DOHH2 (cell line): ENCODE data around the gene IRAK2.

Experiments used
- H3F3A ChIP-seq: fragments of 200-600 bp; sonication (generic), shearing (Covaris generic); 2 replicates; pipeline ENCODE4 v1.6.0; 2016; ENCODE audit warnings: antibody characterized with exemption, mild to moderate bottlenecking; ENCODE audit not compliant: control insufficient read depth, insufficient read depth
- H3K27ac ChIP-seq: fragments of 200-600 bp; sonication (generic); 2 replicates; pipeline ENCODE4 v1.5.1; 2014; ENCODE audit warnings: low read depth, mild to moderate bottlenecking, low read length, moderate library complexity
- H3K27me3 ChIP-seq: fragments of 200-600 bp; sonication (generic); 2 replicates; pipeline ENCODE4 v1.6.1; 2014; ENCODE audit warnings: mild to moderate bottlenecking, low read length, mixed read lengths; ENCODE audit not compliant: control insufficient read depth
- H3K36me3 ChIP-seq: fragments of 200-600 bp; sonication (generic); 2 replicates; pipeline ENCODE4 v1.6.1; 2014; ENCODE audit warnings: mild to moderate bottlenecking, low read length, moderate library complexity, mixed read lengths; ENCODE audit not compliant: control insufficient read depth
- H3K4me1 ChIP-seq: fragments of 200-600 bp; sonication (generic); 2 replicates; pipeline ENCODE4 v1.6.1; 2014; ENCODE audit warnings: mild to moderate bottlenecking, low read length, mixed read lengths; ENCODE audit not compliant: control insufficient read depth
- H3K4me2 ChIP-seq: fragments of 200-600 bp; sonication (generic); 2 replicates; pipeline ENCODE4 v1.6.0; 2014; ENCODE audit warnings: mild to moderate bottlenecking, low read length, moderate library complexity
- H3K4me3 ChIP-seq: fragments of 200-600 bp; sonication (generic); 2 replicates; pipeline ENCODE4 v1.5.1; 2014; ENCODE audit warnings: mild to moderate bottlenecking, low read length, mixed read lengths
- H3K79me2 ChIP-seq: fragments of 200-600 bp; sonication (generic); 2 replicates; pipeline ENCODE4 v1.6.1; 2014; ENCODE audit warnings: mild to moderate bottlenecking, low read length, mixed read lengths; ENCODE audit not compliant: control insufficient read depth
- H3K9me2 ChIP-seq: fragments of 200-600 bp; sonication (generic); replicated peaks from 2 replicates; pipeline ENCODE4 v1.6.1; 2014; ENCODE audit warnings: mild to moderate bottlenecking, low read length, mixed read lengths; ENCODE audit not compliant: control insufficient read depth
- H3K9me3 ChIP-seq: fragments of 200-600 bp; sonication (generic); 2 replicates; pipeline ENCODE4 v1.6.1; 2014; ENCODE audit warnings: antibody characterized with exemption, low read length, mixed read lengths; ENCODE audit not compliant: control insufficient read depth, insufficient read depth
- H4K20me1 ChIP-seq: fragments of 200-600 bp; sonication (generic); 2 replicates; pipeline ENCODE4 v1.6.0; 2014; ENCODE audit warnings: low read depth, mild to moderate bottlenecking, antibody characterized with exemption, low read length, moderate library complexity; ENCODE audit not compliant: control insufficient read depth, insufficient read depth
- EZH2phosphoT487 ChIP-seq: fragments of 200-600 bp; sonication (generic); IDR thresholded peaks from 2 replicates; pipeline ENCODE4 v1.6.1; 2017; ENCODE audit warnings: borderline replicate concordance, mild to moderate bottlenecking, antibody characterized with exemption, low read length, moderate library complexity, mixed read lengths
- TF ChIP-seq, protein P1 (sequence below): fragments of 200-600 bp; sonication (generic); IDR thresholded peaks from one replicate; pipeline ENCODE4 v1.5.1; 2014; ENCODE audit warnings: antibody characterized with exemption, mild to moderate bottlenecking, low read depth, low read length; ENCODE audit not compliant: poor library complexity, severe bottlenecking

IRAK2 gene

DNA sequence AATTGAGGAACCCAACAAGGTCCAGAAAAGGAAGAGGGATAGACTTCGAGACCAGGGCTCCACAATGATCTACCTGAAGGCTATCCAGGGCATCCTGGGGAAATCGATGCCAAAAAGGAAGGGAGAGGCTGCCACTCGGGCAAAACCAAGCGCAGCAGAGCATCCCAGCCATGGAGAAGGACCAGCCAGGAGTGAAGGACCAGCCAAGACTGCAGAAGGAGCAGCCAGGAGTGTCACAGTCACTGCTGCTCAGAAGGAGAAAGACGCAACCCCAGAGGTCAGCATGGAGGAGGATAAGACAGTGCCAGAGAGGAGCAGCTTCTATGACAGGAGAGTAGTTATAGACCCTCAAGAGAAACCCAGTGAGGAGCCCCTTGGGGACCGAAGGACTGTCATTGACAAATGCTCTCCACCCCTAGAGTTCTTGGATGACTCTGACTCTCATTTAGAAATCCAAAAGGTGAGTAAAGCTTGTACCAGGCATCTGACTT, 95.5 kb downstream of the IRAK2 start:
- Histone ChIP-seq H3K79me2 (peaks cover 98% of the 10 kb centered on the region), H4K20me1 (peaks cover 11% of the 10 kb centered on the region), H3K4me2 (no peak overlapping the region), H3K9me3 (no peaks in the 10 kb centered on the region), H3K4me3 (no peak overlapping the region), H3K27ac (no peak overlapping the region), H3K36me3 (peaks cover 77% of the 10 kb centered on the region), H3K4me1 (peaks cover 7% of the 10 kb centered on the region), H3K27me3 (no peaks in the 10 kb centered on the region), H3K9me2 (no peaks in the 10 kb centered on the region), H3F3A (0 out of 2 replicates have a peak, but pooled peaks cover 2% of the 10 kb centered on the region)
- TF ChIP-seq EZH2phosphoT487, result no peak
- TF ChIP-seq, protein P1, sequence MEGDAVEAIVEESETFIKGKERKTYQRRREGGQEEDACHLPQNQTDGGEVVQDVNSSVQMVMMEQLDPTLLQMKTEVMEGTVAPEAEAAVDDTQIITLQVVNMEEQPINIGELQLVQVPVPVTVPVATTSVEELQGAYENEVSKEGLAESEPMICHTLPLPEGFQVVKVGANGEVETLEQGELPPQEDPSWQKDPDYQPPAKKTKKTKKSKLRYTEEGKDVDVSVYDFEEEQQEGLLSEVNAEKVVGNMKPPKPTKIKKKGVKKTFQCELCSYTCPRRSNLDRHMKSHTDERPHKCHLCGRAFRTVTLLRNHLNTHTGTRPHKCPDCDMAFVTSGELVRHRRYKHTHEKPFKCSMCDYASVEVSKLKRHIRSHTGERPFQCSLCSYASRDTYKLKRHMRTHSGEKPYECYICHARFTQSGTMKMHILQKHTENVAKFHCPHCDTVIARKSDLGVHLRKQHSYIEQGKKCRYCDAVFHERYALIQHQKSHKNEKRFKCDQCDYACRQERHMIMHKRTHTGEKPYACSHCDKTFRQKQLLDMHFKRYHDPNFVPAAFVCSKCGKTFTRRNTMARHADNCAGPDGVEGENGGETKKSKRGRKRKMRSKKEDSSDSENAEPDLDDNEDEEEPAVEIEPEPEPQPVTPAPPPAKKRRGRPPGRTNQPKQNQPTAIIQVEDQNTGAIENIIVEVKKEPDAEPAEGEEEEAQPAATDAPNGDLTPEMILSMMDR, result no peak

DNA sequence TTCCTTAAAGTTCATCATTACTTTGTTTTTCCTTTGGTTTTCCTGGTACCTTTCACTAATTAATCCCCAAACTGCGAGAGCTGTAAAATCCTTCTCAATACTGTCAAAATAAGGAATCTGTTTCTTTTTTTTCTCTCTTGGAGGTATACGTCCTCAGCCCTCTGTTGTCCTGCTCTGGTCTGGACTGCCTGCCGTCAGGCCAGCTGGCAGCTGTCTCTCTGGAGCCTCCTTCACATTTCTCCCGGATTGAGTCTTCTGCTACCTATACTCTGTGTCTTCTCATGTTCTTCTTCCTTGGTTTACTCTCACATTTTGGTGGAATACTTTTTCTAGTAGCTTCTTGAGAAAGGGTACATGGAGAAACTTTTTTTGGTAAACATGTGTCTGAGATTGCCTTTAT, 97.3 kb downstream of the IRAK2 start:
- 0 out of 2 replicates have a peak, but pooled peaks cover 2% of the 10 kb centered on the region for H3F3A ChIP-seq

DNA sequence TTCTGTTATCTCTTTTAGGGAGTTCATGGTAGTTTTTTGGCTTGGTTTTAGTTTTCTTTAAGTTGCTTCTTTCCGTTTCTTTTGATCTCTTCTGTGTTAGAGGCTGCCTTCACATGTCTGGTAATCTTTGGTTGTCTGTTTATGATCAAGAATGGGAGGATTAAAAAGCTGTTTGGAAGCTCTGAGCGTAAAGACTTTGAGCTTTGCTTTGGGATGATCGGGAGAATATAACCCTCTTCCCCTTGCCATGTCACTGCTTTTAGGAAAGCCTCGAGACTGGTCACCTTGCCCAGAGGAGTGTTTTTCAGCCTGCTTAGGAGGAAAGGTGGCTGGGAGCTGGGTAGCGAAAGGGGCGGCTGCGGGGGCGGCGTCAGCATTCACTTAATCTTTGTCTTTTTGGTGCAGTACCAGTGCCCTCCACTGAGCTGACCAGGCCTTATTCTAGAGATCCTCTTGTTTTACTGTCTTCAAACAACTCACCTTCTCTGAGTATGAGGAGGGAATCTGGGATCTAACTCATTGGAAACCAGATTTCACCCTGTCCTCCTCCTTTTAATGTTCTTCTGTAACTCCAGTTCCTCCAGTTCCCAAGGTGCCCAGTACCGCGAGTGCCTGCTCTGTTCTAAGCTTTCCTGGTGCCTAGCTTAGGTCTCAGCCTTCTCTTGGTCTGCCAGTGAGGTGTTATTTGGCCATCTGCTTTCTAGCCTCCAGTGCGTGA, 99.1 kb downstream of the IRAK2 start:
- peaks cover 13% of the 10 kb centered on the region for H3K4me1 ChIP-seq
- H3K9me3 ChIP-seq, result no peaks in the 10 kb centered on the region
- TF ChIP-seq, protein P1, result peak; percentile 62
- no peak for TF ChIP-seq EZH2phosphoT487
- H3K9me2 ChIP-seq, result no peaks in the 10 kb centered on the region
- peak overlapping the region; percentile 9; the same call in 1 of the 2 replicates for H3K4me2 ChIP-seq
- peaks cover 91% of the 10 kb centered on the region for H3K36me3 ChIP-seq
- H3K27me3 ChIP-seq, result no peaks in the 10 kb centered on the region
- H4K20me1 ChIP-seq, result peaks cover 17% of the 10 kb centered on the region
- H3F3A ChIP-seq, result 0 out of 2 replicates have a peak, but pooled peaks cover 2% of the 10 kb centered on the region
- no peak overlapping the region for H3K4me3 ChIP-seq
- no peak overlapping the region for H3K27ac ChIP-seq
- peaks cover 100% of the 10 kb centered on the region for H3K79me2 ChIP-seq

More for the DNA sequence above, 97.3 kb downstream of the IRAK2 start:
- Histone ChIP-seq H3K9me3 (no peaks in the 10 kb centered on the region), H3K27me3 (no peaks in the 10 kb centered on the region), H4K20me1 (peaks cover 11% of the 10 kb centered on the region), H3K27ac (no peak overlapping the region), H3K4me3 (no peak overlapping the region), H3K9me2 (no peaks in the 10 kb centered on the region), H3K79me2 (peaks cover 98% of the 10 kb centered on the region), H3K4me2 (no peak overlapping the region), H3K4me1 (peaks cover 7% of the 10 kb centered on the region), H3K36me3 (peaks cover 77% of the 10 kb centered on the region)
- no peak for TF ChIP-seq EZH2phosphoT487
- TF ChIP-seq, protein P1, result no peak
